ENCODE data around the gene SULT1B1.

The SULT1B1 gene

DNA sequence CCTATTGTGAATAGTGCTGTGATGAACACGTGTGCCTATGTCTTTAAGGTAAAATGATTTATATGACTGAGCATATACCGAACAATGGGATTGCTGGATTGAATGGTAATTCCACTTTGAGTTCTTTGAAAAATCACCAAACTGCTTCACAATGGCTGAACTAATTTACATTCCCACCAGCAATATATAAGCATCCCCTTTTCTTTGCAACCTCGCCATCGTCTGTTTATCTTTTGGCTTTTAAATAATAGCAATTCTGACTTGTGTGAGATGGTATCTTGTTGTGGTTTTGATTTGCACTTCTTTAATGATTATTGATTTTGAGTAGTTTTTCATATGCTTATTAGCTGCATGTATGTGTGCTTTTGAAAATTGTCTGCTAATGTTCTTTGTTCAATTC is 75.6 kb downstream of the SULT1B1 start:
- no peak for DNase-seq
